Osteocyte (in vitro differentiated cells): Measurements from ENCODE around the gene NCCRP1. TPM values are rescaled to one million over a fixed set of nuclear protein-coding genes. Genes with fewer than 3 reads are reported as not detected.

ENCODE experiments used
- DNase-seq: peaks from one replicate; pipeline ENCODE4 v3.0.0; 2021; ENCODE audit warnings: mixed read lengths; ENCODE audit not compliant: unreplicated experiment; ENCODE audit errors: extremely low spot score
- H3K27ac Mint-ChIP-seq: one replicate; pipeline ENCODE4 v1.8.0; 2021; ENCODE audit warnings: mild to moderate bottlenecking, mixed read lengths; ENCODE audit not compliant: unreplicated experiment
- H3K27me3 Mint-ChIP-seq: one replicate; pipeline ENCODE4 v1.8.0; 2021; ENCODE audit warnings: mixed read lengths; ENCODE audit not compliant: unreplicated experiment
- H3K36me3 Mint-ChIP-seq: one replicate; pipeline ENCODE4 v1.8.0; 2021; ENCODE audit warnings: mixed read lengths; ENCODE audit not compliant: unreplicated experiment
- H3K4me1 Mint-ChIP-seq: one replicate; pipeline ENCODE4 v1.8.0; 2021; ENCODE audit warnings: mixed read lengths; ENCODE audit not compliant: unreplicated experiment
- H3K4me3 Mint-ChIP-seq: one replicate; pipeline ENCODE4 v1.8.0; 2021; ENCODE audit warnings: mild to moderate bottlenecking, moderate library complexity, mixed read lengths; ENCODE audit not compliant: unreplicated experiment
- H3K9me3 Mint-ChIP-seq: one replicate; pipeline ENCODE4 v1.8.0; 2021; ENCODE audit warnings: mixed read lengths; ENCODE audit not compliant: unreplicated experiment
- CTCF ChIP-seq: fragments of 200-600 bp; sonication (generic); IDR thresholded peaks from 2 replicates; pipeline ENCODE4 v1.5.0; 2021; ENCODE audit warnings: antibody characterized with exemption, mild to moderate bottlenecking, moderate library complexity
- total RNA-seq: library from RNA; stranded (reverse); gene quantifications from 2 replicates; pipeline ENCODE4 v1.2.1, GENCODE V29; 2021

NCCRP1 gene
- total RNA-seq, 1 donor from 2014 or later: not detected

- H3K4me3 Mint-ChIP-seq: no peak overlapping the region
Observed at GRCh38 chr19:39247701-39248664, 51.2 kb downstream of the NCCRP1 start.

GRCh38 chr19:39248806-39249205 is 52.0 kb downstream of the NCCRP1 start, which contains the start of gene IFNL4:
IFNL4 (minus strand) TSS chr19:39248856.
- DNase-seq: no peak
- TF ChIP-seq CTCF: no peak
- peaks cover 3% of the 10 kb centered on the region for H3K4me1 Mint-ChIP-seq
- H3K27me3 Mint-ChIP-seq: peaks cover 48% of the 10 kb centered on the region
- H3K9me3 Mint-ChIP-seq: no peaks in the 10 kb centered on the region
- H3K4me3 Mint-ChIP-seq: no peak within 1 kb of the TSS
- no peaks in the 10 kb centered on the region for H3K36me3 Mint-ChIP-seq
- H3K27ac Mint-ChIP-seq: no peak within 1 kb of the TSS

More at GRCh38 chr19:39247701-39248664, 51.2 kb downstream of the NCCRP1 start:
- Mint-ChIP-seq H3K27me3 (peaks cover 47% of the 10 kb centered on the region), H3K27ac (no peak overlapping the region), H3K4me1 (peaks cover 3% of the 10 kb centered on the region), H3K36me3 (no peaks in the 10 kb centered on the region), H3K9me3 (no peaks in the 10 kb centered on the region)
- no peak for TF ChIP-seq CTCF
- no peak for DNase-seq

GRCh38 chr19:39251081-39251480 is 54.3 kb downstream of the NCCRP1 start:
- peaks cover 58% of the 10 kb centered on the region for H3K27me3 Mint-ChIP-seq
- TF ChIP-seq CTCF: no peak

More at GRCh38 chr19:39251081-39251480, 54.3 kb downstream of the NCCRP1 start:
- H3K36me3 Mint-ChIP-seq: no peaks in the 10 kb centered on the region
- H3K27ac Mint-ChIP-seq: no peak overlapping the region
- H3K4me1 Mint-ChIP-seq: peaks cover 3% of the 10 kb centered on the region
- DNase-seq: no peak
- no peaks in the 10 kb centered on the region for H3K9me3 Mint-ChIP-seq
- H3K4me3 Mint-ChIP-seq: no peak overlapping the region

Other genes with a start within 250 kb of the NCCRP1 start
- gene FBXO17, start 221.2 kb upstream of the NCCRP1 start, total RNA-seq: 41.3 and 44.9 TPM in 2 replicates
- gene FBXO27, start 164.4 kb upstream of the NCCRP1 start, total RNA-seq: 4.4 and 6.0 TPM in 2 replicates
- not detected in 2 replicates for gene ACP7, start 112.6 kb upstream of the NCCRP1 start, total RNA-seq
- 14.8 and 16.5 TPM in 2 replicates for gene PAK4, start 71.2 kb upstream of the NCCRP1 start, total RNA-seq
- not detected in 2 replicates for gene SYCN, start 7.3 kb downstream of the NCCRP1 start, total RNA-seq
- gene IFNL3, start 48.0 kb downstream of the NCCRP1 start, total RNA-seq: not detected in 2 replicates
- gene IFNL4, start 51.9 kb downstream of the NCCRP1 start, total RNA-seq: not detected in 2 replicates
- gene IFNL2, start 71.4 kb downstream of the NCCRP1 start, total RNA-seq: not detected in 2 replicates
- gene IFNL1, start 99.4 kb downstream of the NCCRP1 start, total RNA-seq: not detected in 2 replicates
- 0.31 and 0.35 TPM in 2 replicates for gene LRFN1, start 123.9 kb downstream of the NCCRP1 start, total RNA-seq
- not detected in 2 replicates for gene GMFG, start 139.1 kb downstream of the NCCRP1 start, total RNA-seq
- gene SAMD4B, start 145.5 kb downstream of the NCCRP1 start, total RNA-seq: 100 and 101 TPM in 2 replicates
- gene PAF1, start 194.1 kb downstream of the NCCRP1 start, total RNA-seq: 45.6 and 45.9 TPM in 2 replicates
- 37.1 and 38.7 TPM in 2 replicates for gene MED29, start 194.4 kb downstream of the NCCRP1 start, total RNA-seq
- 81.5 and 105 TPM in 2 replicates for gene ZFP36, start 209.9 kb downstream of the NCCRP1 start, total RNA-seq
- gene PLEKHG2, start 215.7 kb downstream of the NCCRP1 start, total RNA-seq: 131 and 150 TPM in 2 replicates
- gene RPS16, start 239.0 kb downstream of the NCCRP1 start, total RNA-seq: 1,827 and 1,860 TPM in 2 replicates
- gene SUPT5H, start 248.6 kb downstream of the NCCRP1 start, total RNA-seq: 130 and 132 TPM in 2 replicates